MM.1S (cell line): ENCODE measurements around the gene PPM1H.

Source experiments
- DNase-seq: peaks from one replicate; pipeline ENCODE4 v3.0.0-alpha.2; 2015
- H2AFZ ChIP-seq: fragments of 300-600 bp; sonication (generic); 2 replicates; pipeline ENCODE4 v1.6.0; 2016; ENCODE audit warnings: antibody characterized with exemption, low read length
- H3F3A ChIP-seq: fragments of 300-600 bp; sonication (generic); 2 replicates; pipeline ENCODE4 v1.6.1; 2016; ENCODE audit warnings: mild to moderate bottlenecking, antibody characterized with exemption, low read length, moderate library complexity, mixed read lengths; ENCODE audit not compliant: insufficient read depth
- H3K27ac ChIP-seq: fragments of 300-600 bp; sonication (generic); 2 replicates; pipeline ENCODE4 v1.5.1; 2016; ENCODE audit warnings: mild to moderate bottlenecking, low read length
- H3K27me3 ChIP-seq: fragments of 300-600 bp; sonication (generic); replicated peaks from 2 replicates; pipeline ENCODE4 v1.6.0; 2016; ENCODE audit warnings: low read length; ENCODE audit not compliant: insufficient read depth
- H3K36me3 ChIP-seq: fragments of 300-600 bp; sonication (generic); replicated peaks from 2 replicates; pipeline ENCODE4 v1.6.1; 2016; ENCODE audit warnings: mild to moderate bottlenecking, low read length, mixed read lengths; ENCODE audit not compliant: insufficient read depth
- H3K4me1 ChIP-seq: fragments of 300-600 bp; sonication (generic); 2 replicates; pipeline ENCODE4 v1.6.1; 2016; ENCODE audit warnings: low read length, mixed read lengths
- H3K4me2 ChIP-seq: fragments of 300-600 bp; sonication (generic); 2 replicates; pipeline ENCODE4 v1.6.0; 2016; ENCODE audit warnings: low read depth, low read length
- H3K4me3 ChIP-seq: fragments of 300-600 bp; sonication (generic); 2 replicates; pipeline ENCODE4 v1.5.1; 2016; ENCODE audit warnings: low read length, mixed read lengths
- H3K79me2 ChIP-seq: fragments of 300-600 bp; sonication (generic); 2 replicates; pipeline ENCODE4 v1.6.1; 2016; ENCODE audit warnings: mixed run types, low read length, mixed read lengths
- H3K9ac ChIP-seq: fragments of 300-600 bp; sonication (generic); 2 replicates; pipeline ENCODE4 v1.6.1; 2016; ENCODE audit warnings: low read length, mixed read lengths
- H3K9me2 ChIP-seq: fragments of 300-600 bp; sonication (generic); replicated peaks from 2 replicates; pipeline ENCODE4 v1.6.1; 2016; ENCODE audit warnings: mild to moderate bottlenecking, low read length, mixed read lengths; ENCODE audit not compliant: insufficient read depth
- H3K9me3 ChIP-seq: fragments of 300-600 bp; sonication (generic); replicated peaks from 2 replicates; pipeline ENCODE4 v1.6.1; 2016; ENCODE audit warnings: mild to moderate bottlenecking, low read length, mixed read lengths; ENCODE audit not compliant: insufficient read depth
- H4K20me1 ChIP-seq: fragments of 300-600 bp; sonication (generic); 2 replicates; pipeline ENCODE4 v1.6.1; 2016; ENCODE audit warnings: mild to moderate bottlenecking, low read length, moderate library complexity, mixed read lengths; ENCODE audit not compliant: insufficient read depth
- EZH2 ChIP-seq: fragments of 300-600 bp; sonication (generic); optimal IDR thresholded peaks from 2 replicates; pipeline ENCODE3; 2017; ENCODE audit warnings: low read depth, mild to moderate bottlenecking, antibody characterized with exemption, low read length, mixed read lengths
- EZH2phosphoT487 ChIP-seq: fragments of 300-600 bp; sonication (generic); IDR thresholded peaks from 2 replicates; pipeline ENCODE4 v1.6.1; 2018; ENCODE audit warnings: antibody characterized with exemption, low read length
- TF ChIP-seq, protein P1 (sequence below): fragments of 300-600 bp; sonication (generic); IDR thresholded peaks from 2 replicates; pipeline ENCODE4 v1.5.1; 2016; ENCODE audit warnings: antibody characterized with exemption, low read length, mixed read lengths

PPM1H gene

DNA sequence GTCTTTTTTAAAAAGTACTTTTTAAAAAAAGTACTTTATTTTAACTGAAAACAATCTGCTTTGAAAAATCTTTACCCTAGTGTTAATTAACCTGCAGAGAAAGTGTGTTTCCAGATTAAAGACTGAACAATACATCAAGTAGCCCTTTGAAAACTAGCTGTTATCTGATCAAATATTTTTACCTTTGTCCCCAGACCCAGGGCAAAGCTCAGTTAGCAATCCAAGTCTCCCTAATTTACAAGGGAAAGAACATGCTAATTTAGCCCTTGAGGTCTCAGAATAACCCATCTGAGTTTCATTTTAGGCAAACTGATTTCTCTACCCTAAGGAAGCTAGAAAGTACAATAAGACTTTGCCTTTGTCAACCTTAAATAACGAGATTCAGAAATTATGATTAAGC lies 91.2 kb downstream of the PPM1H start:
- peaks cover 8% of the 10 kb centered on the region for H3K4me1 ChIP-seq
- no peaks in the 10 kb centered on the region for H3K27me3 ChIP-seq
- H2AFZ ChIP-seq, result no peak overlapping the region
- H3K4me2 ChIP-seq, result no peak overlapping the region
- no peaks in the 10 kb centered on the region for H4K20me1 ChIP-seq
- DNase-seq, result no peak
- no peaks in the 10 kb centered on the region for H3F3A ChIP-seq
- TF ChIP-seq EZH2 (no peak), EZH2phosphoT487 (no peak)
- TF ChIP-seq, protein P1, sequence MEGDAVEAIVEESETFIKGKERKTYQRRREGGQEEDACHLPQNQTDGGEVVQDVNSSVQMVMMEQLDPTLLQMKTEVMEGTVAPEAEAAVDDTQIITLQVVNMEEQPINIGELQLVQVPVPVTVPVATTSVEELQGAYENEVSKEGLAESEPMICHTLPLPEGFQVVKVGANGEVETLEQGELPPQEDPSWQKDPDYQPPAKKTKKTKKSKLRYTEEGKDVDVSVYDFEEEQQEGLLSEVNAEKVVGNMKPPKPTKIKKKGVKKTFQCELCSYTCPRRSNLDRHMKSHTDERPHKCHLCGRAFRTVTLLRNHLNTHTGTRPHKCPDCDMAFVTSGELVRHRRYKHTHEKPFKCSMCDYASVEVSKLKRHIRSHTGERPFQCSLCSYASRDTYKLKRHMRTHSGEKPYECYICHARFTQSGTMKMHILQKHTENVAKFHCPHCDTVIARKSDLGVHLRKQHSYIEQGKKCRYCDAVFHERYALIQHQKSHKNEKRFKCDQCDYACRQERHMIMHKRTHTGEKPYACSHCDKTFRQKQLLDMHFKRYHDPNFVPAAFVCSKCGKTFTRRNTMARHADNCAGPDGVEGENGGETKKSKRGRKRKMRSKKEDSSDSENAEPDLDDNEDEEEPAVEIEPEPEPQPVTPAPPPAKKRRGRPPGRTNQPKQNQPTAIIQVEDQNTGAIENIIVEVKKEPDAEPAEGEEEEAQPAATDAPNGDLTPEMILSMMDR, result no peak
- H3K9me3 ChIP-seq, result no peaks in the 10 kb centered on the region
- no peak overlapping the region for H3K9ac ChIP-seq
- no peak overlapping the region for H3K4me3 ChIP-seq
- H3K9me2 ChIP-seq, result no peaks in the 10 kb centered on the region
- no peak overlapping the region for H3K27ac ChIP-seq
- no peaks in the 10 kb centered on the region for H3K79me2 ChIP-seq
- H3K36me3 ChIP-seq, result no peaks in the 10 kb centered on the region

DNA sequence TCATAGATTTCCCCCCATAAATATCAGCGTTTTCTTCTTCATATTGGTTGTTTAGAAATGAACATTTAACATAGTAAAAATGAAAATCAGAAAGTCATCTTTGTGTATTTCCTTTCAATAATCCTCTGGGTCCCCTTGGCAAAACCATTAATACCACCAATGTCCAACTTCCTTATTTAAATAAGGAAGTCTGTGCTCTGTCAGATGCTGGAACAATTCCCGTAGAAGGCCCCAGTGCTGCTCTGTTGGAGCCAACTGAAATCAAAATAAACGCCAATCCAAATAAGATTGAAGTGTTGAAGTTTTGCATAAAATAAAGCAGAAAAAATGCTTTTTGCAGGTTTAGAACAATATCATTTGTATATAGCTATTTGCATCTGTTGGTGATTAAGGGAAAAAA lies 93.1 kb downstream of the PPM1H start:
- Histone ChIP-seq H3K9me2 (no peaks in the 10 kb centered on the region), H3K36me3 (no peaks in the 10 kb centered on the region), H3K79me2 (no peaks in the 10 kb centered on the region), H3K27ac (no peak overlapping the region), H3K9ac (no peak overlapping the region), H3K4me2 (no peak overlapping the region), H3K9me3 (no peaks in the 10 kb centered on the region), H4K20me1 (no peaks in the 10 kb centered on the region), H3K4me1 (no peaks in the 10 kb centered on the region), H2AFZ (no peak overlapping the region), H3K27me3 (no peaks in the 10 kb centered on the region), H3K4me3 (no peak overlapping the region), H3F3A (no peaks in the 10 kb centered on the region)
- no peak for DNase-seq
- TF ChIP-seq EZH2 (no peak), EZH2phosphoT487 (no peak)
- TF ChIP-seq, protein P1, result no peak

DNA sequence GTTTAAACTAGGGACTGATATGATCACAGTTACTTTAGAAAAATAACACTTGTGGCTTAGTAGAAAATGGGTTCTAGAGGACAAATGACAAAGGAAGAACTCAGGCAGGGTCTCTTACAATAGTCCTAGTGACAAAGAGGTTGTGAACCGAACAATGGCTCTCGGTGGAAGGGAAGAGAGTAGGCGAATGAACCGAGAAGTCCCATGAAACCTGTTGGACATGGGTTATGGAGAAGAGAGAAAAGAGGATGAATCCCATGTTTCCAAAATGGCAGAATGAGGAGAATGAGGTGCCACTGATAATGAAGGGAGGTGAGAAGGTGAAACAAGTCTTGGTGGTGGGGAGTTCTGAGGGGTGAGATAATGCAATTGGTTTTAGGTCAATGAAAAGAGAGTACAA lies 94.1 kb downstream of the PPM1H start:
- Histone ChIP-seq H3K9ac (no peak overlapping the region), H3K4me2 (no peak overlapping the region), H4K20me1 (no peaks in the 10 kb centered on the region), H3K9me3 (no peaks in the 10 kb centered on the region), H3K27ac (no peak overlapping the region), H3K79me2 (no peaks in the 10 kb centered on the region), H3F3A (no peaks in the 10 kb centered on the region), H3K27me3 (no peaks in the 10 kb centered on the region), H3K4me3 (no peak overlapping the region), H3K36me3 (no peaks in the 10 kb centered on the region), H3K4me1 (no peaks in the 10 kb centered on the region), H3K9me2 (no peaks in the 10 kb centered on the region), H2AFZ (no peak overlapping the region)
- no peak for TF ChIP-seq EZH2
- TF ChIP-seq, protein P1, result no peak
- no peak for TF ChIP-seq EZH2phosphoT487
- DNase-seq, result no peak
